Thymus (tissue), 14 donors: ENCODE data around the gene FBXO17. TPM values are rescaled to one million over a fixed set of nuclear protein-coding genes. Genes with fewer than 3 reads are reported as not detected.

Experiments used
- DNase-seq, 9 donors: peaks; one replicate each; pipeline ENCODE4 v3.0.0-alpha.2; 2013; ENCODE audit warnings: low spot score in 9 of 9, low read depth in 6 of 9, missing footprints in 1 of 9
- H3K27ac ChIP-seq, 2 donors: one replicate each; pipeline ENCODE4 v1.5.1; 2013; ENCODE audit warnings: control low read depth in 1 of 2, low read depth in 1 of 2, low read length in 1 of 2, mild to moderate bottlenecking in 1 of 2, moderate library complexity in 1 of 2
- H3K27me3 ChIP-seq, 2 donors: one replicate each; pipeline ENCODE4 v1.5.1; 2013; ENCODE audit warnings: low read length in 1 of 2; ENCODE audit not compliant: control insufficient read depth in 2 of 2, insufficient read depth in 1 of 2
- H3K36me3 ChIP-seq, 2 donors: one replicate each; pipeline ENCODE4 v1.5.1; 2013; ENCODE audit warnings: low read length in 1 of 2, mild to moderate bottlenecking in 1 of 2, moderate library complexity in 1 of 2; ENCODE audit not compliant: control insufficient read depth in 2 of 2, insufficient read depth in 2 of 2
- H3K4me1 ChIP-seq, 2 donors: one replicate each; pipeline ENCODE4 v1.5.1; 2013; ENCODE audit warnings: low read length in 2 of 2; ENCODE audit not compliant: control insufficient read depth in 2 of 2, insufficient read depth in 2 of 2
- H3K4me3 ChIP-seq, 2 donors: one replicate each; pipeline ENCODE4 v1.5.1; 2013; ENCODE audit warnings: low read length in 2 of 2, control low read depth in 1 of 2, mild to moderate bottlenecking in 1 of 2
- H3K9me3 ChIP-seq, 2 donors: one replicate each; pipeline ENCODE4 v1.5.1; 2013; ENCODE audit warnings: low read length in 1 of 2, mild to moderate bottlenecking in 1 of 2; ENCODE audit not compliant: control insufficient read depth in 2 of 2, insufficient read depth in 1 of 2
- WGBS: extraction: QIAGEN DNeasy Blood & Tissue Kit; methylation state at CpG from one replicate; pipeline ENCODE4 v1.1.7; 2013; 5-methylcytosine and 5-hydroxymethylcytosine counted together
- long read RNA-seq, 10 donors: transcript quantifications; one replicate each; lab custom pipeline, GENCODE V29; 2026
- polyA plus RNA-seq: library from polyadenylated mRNA; stranded (reverse); fragments of 200-250 nt; gene quantifications from one replicate; pipeline ENCODE4 v1.2.3, GENCODE V29; 2013
- total RNA-seq: library from RNA; stranded (reverse); fragments of 120-200 nt; gene quantifications from one replicate; pipeline ENCODE4 v1.2.4, GENCODE V29; 2013
- donor health status: healthy.

Gene FBXO17
- total RNA-seq (3.8 TPM), polyA plus RNA-seq (4.0 TPM)
- long read RNA-seq, donor 1, partial matches to known transcripts = 0 of 1 reads
- long read RNA-seq, donor 1, other reads (novel, unspliced or antisense) = 0 of 1 reads
- long read RNA-seq, donor 2, partial matches to known transcripts = 0 of 3 reads
- long read RNA-seq, donor 2, other reads (novel, unspliced or antisense) = 0 of 3 reads
- long read RNA-seq, donor 3, partial matches to known transcripts = 0 of 5 reads
- long read RNA-seq, donor 3, other reads (novel, unspliced or antisense) = 0 of 5 reads
- long read RNA-seq, donor 4, partial matches to known transcripts = 0 of 4 reads
- long read RNA-seq, donor 4, other reads (novel, unspliced or antisense) = 0 of 4 reads
- long read RNA-seq, donor 5, transcript FBXO17-201 (6 exons, 2,386 nt) = major isoform, 7 of 7 reads
- long read RNA-seq, donor 5, partial matches to known transcripts = 0 of 7 reads
- long read RNA-seq, donor 5, other reads (novel, unspliced or antisense) = 0 of 7 reads
- long read RNA-seq, donor 6, partial matches to known transcripts = 0 of 2 reads
- long read RNA-seq, donor 6, other reads (novel, unspliced or antisense) = 0 of 2 reads
- long read RNA-seq, donor 7, partial matches to known transcripts = 0 of 1 reads
- long read RNA-seq, donor 7, other reads (novel, unspliced or antisense) = 0 of 1 reads
- long read RNA-seq, donor 8, partial matches to known transcripts = 0 of 3 reads
- long read RNA-seq, donor 8, other reads (novel, unspliced or antisense) = 0 of 3 reads
- long read RNA-seq, donor 9, partial matches to known transcripts = 0 of 1 reads
- long read RNA-seq, donor 9, other reads (novel, unspliced or antisense) = 0 of 1 reads
- long read RNA-seq, donor 10, partial matches to known transcripts = 0 of 1 reads
- long read RNA-seq, donor 10, other reads (novel, unspliced or antisense) = 0 of 1 reads

GRCh38 chr19:38975214-38975860, at the start of gene FBXO17:
Gene FBXO17, minus strand, starts transcription at chr19:38975742. Its CDS starts 25,423 bp downstream, at chr19:38950319.
- Histone ChIP-seq H3K27me3 (peaks cover 20 to 29% of the 10 kb centered on the region in 2 donors), H3K27ac (peak within 1 kb of the TSS in 1 of 2 donors; percentile 43), H3K9me3 (peaks cover 0 to under 1% of the 10 kb centered on the region in 2 donors), H3K4me1 (peaks cover 0 to 4% of the 10 kb centered on the region in 2 donors), H3K36me3 (no peaks in the 10 kb centered on the region), H3K4me3 (peak within 1 kb of the TSS; percentile 29 to 33)
- WGBS = 14% methylated on average over 63 of the region's 63 CpGs
- no peak for DNase-seq

- H3K36me3 ChIP-seq = no peaks in the 10 kb centered on the region
- 96% methylated on average over 14 of the region's 14 CpGs for WGBS
- no peak overlapping the region for H3K27ac ChIP-seq
- H3K4me1 ChIP-seq = no peaks in the 10 kb centered on the region
- no peak for DNase-seq
- H3K9me3 ChIP-seq = peaks cover 0 to 8% of the 10 kb centered on the region in 2 donors
- H3K4me3 ChIP-seq = no peak overlapping the region
- H3K27me3 ChIP-seq = peaks cover 0 to 6% of the 10 kb centered on the region in 2 donors
Measured at GRCh38 chr19:39024875-39025641, 49.5 kb upstream of the FBXO17 start.

GRCh38 chr19:39021063-39021462, 45.5 kb upstream of the FBXO17 start:
- DNase-seq = no peak
- H3K4me1 ChIP-seq = no peaks in the 10 kb centered on the region
- no peaks in the 10 kb centered on the region for H3K9me3 ChIP-seq
- 92% methylated on average over 4 of the region's 4 CpGs for WGBS
- no peak overlapping the region for H3K4me3 ChIP-seq
- no peaks in the 10 kb centered on the region for H3K36me3 ChIP-seq
- H3K27ac ChIP-seq = no peak overlapping the region
- no peaks in the 10 kb centered on the region for H3K27me3 ChIP-seq

GRCh38 chr19:39017646-39018045, 42.1 kb upstream of the FBXO17 start:
- no peaks in the 10 kb centered on the region for H3K9me3 ChIP-seq
- no peak overlapping the region for H3K4me3 ChIP-seq
- H3K27me3 ChIP-seq = no peaks in the 10 kb centered on the region
- 98% methylated on average over 4 of the region's 4 CpGs for WGBS
- H3K27ac ChIP-seq = no peak overlapping the region
- H3K4me1 ChIP-seq = no peaks in the 10 kb centered on the region
- DNase-seq = no peak
- no peaks in the 10 kb centered on the region for H3K36me3 ChIP-seq

GRCh38 chr19:39017026-39017425, 41.5 kb upstream of the FBXO17 start:
- WGBS = 94% methylated on average over 6 of the region's 6 CpGs
- DNase-seq = no peak

GRCh38 chr19:39014037-39014436, 38.5 kb upstream of the FBXO17 start:
- no peak for DNase-seq
- Histone ChIP-seq H3K27ac (no peak overlapping the region), H3K27me3 (no peaks in the 10 kb centered on the region), H3K36me3 (no peaks in the 10 kb centered on the region), H3K4me1 (no peaks in the 10 kb centered on the region), H3K9me3 (no peaks in the 10 kb centered on the region), H3K4me3 (no peak overlapping the region)
- 78% methylated on average over 7 of the region's 7 CpGs for WGBS

More at GRCh38 chr19:39017026-39017425, 41.5 kb upstream of the FBXO17 start:
- no peaks in the 10 kb centered on the region for H3K4me1 ChIP-seq
- H3K4me3 ChIP-seq = no peak overlapping the region
- H3K27ac ChIP-seq = no peak overlapping the region
- H3K27me3 ChIP-seq = no peaks in the 10 kb centered on the region
- H3K9me3 ChIP-seq = no peaks in the 10 kb centered on the region
- no peaks in the 10 kb centered on the region for H3K36me3 ChIP-seq

GRCh38 chr19:39009001-39009400, 33.5 kb upstream of the FBXO17 start:
- 85% methylated on average over 6 of the region's 6 CpGs for WGBS
- Histone ChIP-seq H3K4me1 (no peaks in the 10 kb centered on the region), H3K9me3 (no peaks in the 10 kb centered on the region), H3K27ac (no peak overlapping the region), H3K36me3 (no peaks in the 10 kb centered on the region), H3K27me3 (no peaks in the 10 kb centered on the region), H3K4me3 (no peak overlapping the region)
- DNase-seq = no peak

GRCh38 chr19:39008137-39008536, 32.6 kb upstream of the FBXO17 start:
- no peak for DNase-seq
- no peak overlapping the region for H3K4me3 ChIP-seq
- H3K27me3 ChIP-seq = no peaks in the 10 kb centered on the region
- H3K4me1 ChIP-seq = no peaks in the 10 kb centered on the region
- no peaks in the 10 kb centered on the region for H3K9me3 ChIP-seq
- H3K27ac ChIP-seq = no peak overlapping the region
- WGBS = 98% methylated on average over 6 of the region's 6 CpGs
- H3K36me3 ChIP-seq = no peaks in the 10 kb centered on the region
